HAP-1 (cell line): ENCODE results near the gene ATPAF2.
A peak's percentile ranks its signal among the peaks of the same experiment; 100 is the strongest.

ENCODE experiments used
- DNase-seq, 2 experiments: peaks; one replicate each; pipeline ENCODE4 v3.0.0-alpha.2; 2016 to 2020; ENCODE audit warnings: low spot score in 2 of 2
- H3K27me3 ChIP-seq: fragments of 250-450 bp; sonication (Bioruptor Pico); 2 replicates; pipeline ENCODE4 v1.5.1; 2020; ENCODE audit warnings: low read depth, mild to moderate bottlenecking, moderate library complexity
- H3K36me3 ChIP-seq: fragments of 250-450 bp; sonication (Bioruptor Pico); replicated peaks from 2 replicates; pipeline ENCODE4 v1.5.1; 2020; ENCODE audit warnings: mild to moderate bottlenecking
- H3K4me1 ChIP-seq: fragments of 250-450 bp; sonication (Bioruptor Pico); 2 replicates; pipeline ENCODE4 v1.5.1; 2020; ENCODE audit warnings: mild to moderate bottlenecking
- H3K4me3 ChIP-seq: fragments of 250-450 bp; sonication (Bioruptor Pico); 2 replicates; pipeline ENCODE4 v1.5.1; 2020; ENCODE audit warnings: mild to moderate bottlenecking, moderate library complexity
- H3K9me3 ChIP-seq: fragments of 250-450 bp; sonication (Bioruptor Pico); 2 replicates; pipeline ENCODE4 v1.5.1; 2020; ENCODE audit warnings: mild to moderate bottlenecking, moderate library complexity
- in situ Hi-C: fragments of 300-500 bp; cut with MboI; formaldehyde crosslinking; loops from 3 replicates; pipeline ENCODE4 v1.14.3; 2020; ENCODE audit warnings: low sequenced_read_pairs, inconsistent platforms, mixed read lengths

The ATPAF2 gene

DNA sequence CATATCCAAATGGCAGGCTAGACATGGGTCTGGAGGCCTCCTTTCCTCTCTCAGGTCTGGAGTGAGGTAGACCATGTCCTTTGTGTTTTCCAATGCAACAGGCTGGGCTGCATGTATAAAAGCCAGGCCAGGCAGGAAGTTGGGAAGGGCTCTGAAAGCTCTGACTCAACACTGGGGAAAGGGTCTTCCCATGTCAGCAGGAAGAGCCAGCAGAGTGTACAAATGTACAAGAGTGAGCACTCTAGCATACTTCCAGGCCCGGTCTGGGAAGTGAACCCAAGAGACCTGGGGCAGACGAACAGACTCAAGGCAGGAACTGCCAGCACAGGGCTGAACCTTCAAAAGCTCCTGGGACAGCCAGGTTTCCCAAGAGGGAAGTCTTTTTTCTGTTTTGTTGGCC is 7.0 kb downstream of the ATPAF2 start:
- no peaks in the 10 kb centered on the region for H3K9me3 ChIP-seq
- in situ Hi-C loops: loop anchor here (10.0 kb wide), 2 partner anchors 207 to 357 kb away; no protein-coding TSS in a partner anchor
- no peaks in the 10 kb centered on the region for H3K36me3 ChIP-seq
- peaks cover 15% of the 10 kb centered on the region for H3K4me1 ChIP-seq
- H3K27me3 ChIP-seq: no peaks in the 10 kb centered on the region
- no peak overlapping the region for H3K4me3 ChIP-seq
- no peak for DNase-seq

GRCh38 chr17:18028952-18029540 is 9.9 kb downstream of the ATPAF2 start:
- peak; percentile 76 to 97 for DNase-seq
- Histone ChIP-seq H3K27me3 (no peaks in the 10 kb centered on the region), H3K9me3 (no peaks in the 10 kb centered on the region), H3K4me3 (no peak overlapping the region), H3K4me1 (peaks cover 15% of the 10 kb centered on the region), H3K36me3 (no peaks in the 10 kb centered on the region)
- in situ Hi-C loops: no loop called here

DNA sequence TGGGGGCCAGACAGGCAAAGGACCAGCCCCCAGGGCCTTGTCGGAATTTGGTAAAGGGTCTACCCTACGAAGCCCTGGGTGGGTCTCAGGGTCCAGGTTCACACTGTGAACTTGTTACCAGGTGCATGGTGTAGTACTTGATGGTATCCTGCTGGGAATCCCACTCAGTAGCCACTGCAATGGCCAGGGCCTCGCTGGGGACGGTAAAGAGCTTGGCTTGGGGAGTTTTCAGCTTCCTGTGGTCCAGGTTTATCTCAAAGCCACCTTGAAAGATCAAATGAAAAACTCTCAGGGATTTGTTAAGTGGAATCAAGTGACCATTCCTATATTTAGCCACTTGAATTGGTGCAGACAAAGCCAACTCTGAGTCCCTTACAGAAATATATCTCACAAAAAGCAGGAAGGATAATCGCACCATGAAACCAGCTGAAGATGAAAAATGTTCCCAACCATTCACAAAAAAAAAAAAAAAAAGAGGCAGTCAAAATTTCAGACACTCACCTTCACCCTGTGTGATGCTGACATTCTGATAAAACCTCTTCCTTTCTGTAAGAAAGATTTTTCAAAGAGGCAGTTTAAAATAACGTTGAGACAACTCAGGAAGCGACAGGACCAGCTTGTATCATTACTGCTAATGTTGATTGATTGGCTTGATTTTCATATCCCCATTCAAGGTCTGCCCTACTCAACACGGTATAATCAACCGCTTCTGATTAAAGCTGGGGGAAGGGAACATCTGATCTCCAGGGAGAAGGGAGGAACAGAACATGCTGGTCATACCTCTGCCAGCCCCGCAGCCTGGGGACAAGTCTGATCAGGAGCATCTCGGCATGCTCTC is 10.6 kb downstream of the ATPAF2 start:
- no peaks in the 10 kb centered on the region for H3K27me3 ChIP-seq
- in situ Hi-C loops: no loop called here
- H3K4me3 ChIP-seq: no peak overlapping the region
- no peaks in the 10 kb centered on the region for H3K9me3 ChIP-seq
- no peaks in the 10 kb centered on the region for H3K36me3 ChIP-seq
- no peak for DNase-seq
- peaks cover 15% of the 10 kb centered on the region for H3K4me1 ChIP-seq

DNA sequence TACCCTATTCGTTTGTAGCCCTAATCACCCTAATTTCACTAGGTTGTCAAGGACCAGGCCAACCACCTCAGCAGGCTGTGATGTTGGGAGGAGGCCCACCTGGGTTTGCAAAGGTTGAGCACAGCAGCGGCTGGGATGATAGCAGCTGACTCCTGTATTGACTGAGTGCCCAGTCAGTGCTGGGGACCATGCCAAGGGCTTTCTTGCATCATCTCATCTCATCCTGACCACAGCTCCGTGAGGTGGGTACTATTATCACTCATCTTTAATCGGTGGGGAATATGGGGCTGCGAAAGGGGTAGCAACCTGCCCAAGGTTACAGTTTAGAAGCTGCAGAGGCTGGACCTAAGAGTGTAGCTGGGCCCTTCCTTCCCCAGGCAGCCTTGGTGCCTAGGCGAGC is 11.7 kb downstream of the ATPAF2 start:
- Histone ChIP-seq H3K36me3 (no peaks in the 10 kb centered on the region), H3K27me3 (no peaks in the 10 kb centered on the region), H3K9me3 (no peaks in the 10 kb centered on the region), H3K4me1 (peaks cover 15% of the 10 kb centered on the region), H3K4me3 (no peak overlapping the region)
- no peak for DNase-seq
- in situ Hi-C loops: no loop called here

- no peaks in the 10 kb centered on the region for H3K9me3 ChIP-seq
- DNase-seq: peak; percentile 12 to 62
- H3K36me3 ChIP-seq: no peaks in the 10 kb centered on the region
- in situ Hi-C loops: no loop called here
- H3K27me3 ChIP-seq: no peaks in the 10 kb centered on the region
- H3K4me3 ChIP-seq: no peak overlapping the region
- peaks cover 15% of the 10 kb centered on the region for H3K4me1 ChIP-seq
Observed at GRCh38 chr17:18025945-18026776, 12.8 kb downstream of the ATPAF2 start.

DNA sequence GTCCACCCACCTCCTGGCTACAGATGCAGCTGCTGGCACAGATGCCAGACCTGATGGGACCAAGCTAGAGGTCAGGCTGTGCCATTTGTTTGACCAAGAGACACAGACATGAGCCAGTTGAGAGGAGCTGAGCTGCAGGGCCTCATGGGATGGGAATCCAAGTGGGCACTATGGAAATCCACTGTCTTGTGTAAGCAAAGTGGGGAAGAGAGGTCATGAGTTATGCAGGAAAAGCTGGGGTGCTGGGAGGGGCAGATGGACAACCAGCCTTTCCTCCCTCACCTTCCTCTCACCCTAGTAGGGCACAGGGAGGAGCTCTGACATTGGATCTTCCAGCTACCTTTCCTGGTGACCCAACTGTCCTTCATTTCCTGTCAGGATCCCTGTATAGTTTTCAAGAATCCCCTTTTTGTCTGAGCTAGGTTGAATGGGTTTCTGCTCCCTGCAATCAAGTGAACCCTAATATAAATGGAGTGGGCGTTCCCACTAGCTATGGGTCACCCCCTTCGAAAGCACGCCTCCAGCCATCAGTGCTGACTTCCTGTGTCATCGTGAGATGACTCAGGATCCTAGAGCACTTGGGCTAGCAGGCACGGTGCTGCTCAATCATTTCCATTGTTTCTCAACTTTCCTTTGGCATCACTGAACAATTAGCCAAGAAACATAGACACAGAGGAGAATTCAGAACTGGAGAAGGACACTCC is 13.6 kb downstream of the ATPAF2 start:
- no peak overlapping the region for H3K4me3 ChIP-seq
- no peaks in the 10 kb centered on the region for H3K36me3 ChIP-seq
- H3K9me3 ChIP-seq: no peaks in the 10 kb centered on the region
- peaks cover 15% of the 10 kb centered on the region for H3K4me1 ChIP-seq
- H3K27me3 ChIP-seq: no peaks in the 10 kb centered on the region
- in situ Hi-C loops: no loop called here
- DNase-seq: no peak

DNA sequence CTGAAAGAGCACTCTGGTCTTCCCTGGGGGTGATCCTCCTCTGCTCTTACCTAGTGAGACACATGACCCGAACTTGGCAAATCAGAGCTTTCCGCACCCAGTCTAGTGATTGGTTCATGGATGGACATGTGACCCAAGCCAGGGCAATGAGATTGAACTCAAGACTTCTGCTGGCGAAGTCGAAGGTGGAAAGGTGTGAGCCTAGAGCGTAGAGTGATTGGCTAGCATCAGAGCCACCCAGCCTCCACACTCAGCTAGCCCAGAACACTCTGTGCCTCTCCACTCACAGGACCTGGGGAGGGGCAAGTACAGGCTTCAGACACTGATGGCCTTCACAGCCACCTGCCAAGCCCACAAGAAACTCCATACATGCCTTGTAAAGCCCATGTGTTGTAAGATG is 17.6 kb downstream of the ATPAF2 start:
- H3K4me1 ChIP-seq: peaks cover 9% of the 10 kb centered on the region
- H3K9me3 ChIP-seq: no peaks in the 10 kb centered on the region
- in situ Hi-C loops: no loop called here
- no peaks in the 10 kb centered on the region for H3K36me3 ChIP-seq
- no peak overlapping the region for H3K4me3 ChIP-seq
- H3K27me3 ChIP-seq: no peaks in the 10 kb centered on the region
- no peak for DNase-seq

GRCh38 chr17:18020971-18021370 is 18.0 kb downstream of the ATPAF2 start:
- H3K36me3 ChIP-seq: peaks cover under 1% of the 10 kb centered on the region; the same call in 1 of the 2 replicates
- H3K27me3 ChIP-seq: no peaks in the 10 kb centered on the region
- in situ Hi-C loops: no loop called here
- H3K4me1 ChIP-seq: peaks cover 9% of the 10 kb centered on the region
- no peak overlapping the region for H3K4me3 ChIP-seq
- H3K9me3 ChIP-seq: no peaks in the 10 kb centered on the region
- no peak for DNase-seq

DNA sequence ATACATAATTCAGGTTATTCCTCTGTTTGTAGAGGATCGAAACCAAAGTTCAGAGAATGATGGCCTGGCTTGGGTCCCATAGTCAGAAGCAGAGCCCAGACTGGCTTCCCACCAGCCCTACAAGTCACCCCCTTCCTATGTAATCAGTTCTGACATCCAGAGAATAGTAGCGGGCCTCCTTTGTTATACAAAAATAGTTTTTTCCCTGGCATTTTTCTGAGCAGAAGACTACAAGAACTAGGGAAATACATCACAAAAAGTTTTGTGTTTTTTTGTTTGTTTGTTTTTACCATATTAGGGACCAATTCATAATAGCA is 19.2 kb downstream of the ATPAF2 start:
- in situ Hi-C loops: no loop called here
- peak in 1 of 2 experiments; percentile 17 for DNase-seq

GRCh38 chr17:18018411-18018921 is 20.5 kb downstream of the ATPAF2 start:
- Histone ChIP-seq H3K9me3 (no peaks in the 10 kb centered on the region), H3K4me3 (no peak overlapping the region), H3K27me3 (no peaks in the 10 kb centered on the region), H3K36me3 (peaks cover 5% of the 10 kb centered on the region), H3K4me1 (peaks cover 9% of the 10 kb centered on the region)
- no peak for DNase-seq
- in situ Hi-C loops: no loop called here

More for the DNA sequence above, 19.2 kb downstream of the ATPAF2 start:
- Histone ChIP-seq H3K4me3 (no peak overlapping the region), H3K27me3 (no peaks in the 10 kb centered on the region), H3K4me1 (peaks cover 9% of the 10 kb centered on the region), H3K9me3 (no peaks in the 10 kb centered on the region), H3K36me3 (peaks cover 5% of the 10 kb centered on the region; the same call in 1 of the 2 replicates)

DNA sequence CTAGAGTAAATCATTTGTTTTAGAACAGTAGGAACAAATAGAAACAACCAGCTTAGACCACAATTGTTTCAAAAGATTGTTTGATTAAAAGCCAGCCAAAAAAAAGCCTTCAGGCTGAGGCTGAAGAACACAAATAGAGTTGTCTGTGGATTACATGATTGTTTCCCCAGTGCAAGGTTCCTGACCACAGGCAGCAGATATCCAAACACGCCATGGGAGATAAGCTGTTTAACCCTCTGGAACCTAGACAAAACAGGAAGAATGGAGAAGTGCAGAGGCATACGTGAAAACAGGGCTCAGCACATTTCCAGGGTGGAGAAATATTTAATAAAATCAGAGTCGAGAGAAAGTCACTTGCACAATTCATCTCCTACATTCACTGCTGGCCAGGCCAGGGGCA is 21.0 kb downstream of the ATPAF2 start:
- H3K4me1 ChIP-seq: peaks cover 9% of the 10 kb centered on the region
- in situ Hi-C loops: no loop called here
- no peaks in the 10 kb centered on the region for H3K9me3 ChIP-seq
- no peak overlapping the region for H3K4me3 ChIP-seq
- H3K27me3 ChIP-seq: no peaks in the 10 kb centered on the region
- peaks cover 5% of the 10 kb centered on the region for H3K36me3 ChIP-seq
- DNase-seq: no peak

- in situ Hi-C loops: no loop called here
- Histone ChIP-seq H3K4me1 (peaks cover 9% of the 10 kb centered on the region), H3K4me3 (no peak overlapping the region), H3K27me3 (no peaks in the 10 kb centered on the region), H3K36me3 (peaks cover 5% of the 10 kb centered on the region), H3K9me3 (no peaks in the 10 kb centered on the region)
- DNase-seq: no peak
Observed at GRCh38 chr17:18016426-18016825, 22.5 kb downstream of the ATPAF2 start.

- H3K9me3 ChIP-seq: no peaks in the 10 kb centered on the region
- no peak for DNase-seq
- no peaks in the 10 kb centered on the region for H3K27me3 ChIP-seq
- peaks cover 9% of the 10 kb centered on the region for H3K4me1 ChIP-seq
- in situ Hi-C loops: no loop called here
- H3K4me3 ChIP-seq: no peak overlapping the region
- H3K36me3 ChIP-seq: peaks cover 5% of the 10 kb centered on the region
Observed at GRCh38 chr17:18015593-18015992, 23.4 kb downstream of the ATPAF2 start.
